HepG2 (cell line): ENCODE data around the gene CNEP1R1. TPM values are rescaled to one million over a fixed set of nuclear protein-coding genes. Genes with fewer than 3 reads are reported as not detected.

Experiments used
- ATAC-seq: fragments of 200-7000 bp; cut with Tn5 transposase; 3 replicates; pipeline ENCODE4 v1.9.1; 2020; ENCODE audit warnings: mild to moderate bottlenecking, moderate library complexity
- BruUV-seq: library from RNA; stranded (reverse); fragments of 400-500 nt; replicated peaks from 2 replicates; lab custom pipeline; 2021; lab: Mats Ljungman, UMichigan
- CTCF ChIA-PET: fragments of 300-600 bp; formaldehyde crosslinking; extraction: SDS; loops from one replicate; lab custom pipeline; 2021; ENCODE audit warnings: low total read pairs, inconsistent platforms, low intra/inter-chr PET ratio; lab: Yijun Ruan, JAX
- POLR2A ChIA-PET: fragments of 350-600 bp; sonication (Branson Sonifier 250); formaldehyde crosslinking; loops from one replicate; lab custom pipeline; 2020; ENCODE audit warnings: antibody characterized with exemption, inconsistent platforms; lab: Yijun Ruan, JAX
- DNase-seq: peaks from one replicate; pipeline ENCODE4 v3.0.0-alpha.2; 2015; ENCODE audit warnings: low spot score
- FAIRE-seq: peaks from 3 replicates; lab custom pipeline; 2011; peaks lifted over from hg19 to GRCh38; lab: Jason Lieb, UNC
- H2AFZ ChIP-seq: one replicate; pipeline ENCODE4 v1.6.1; 2011; ENCODE audit warnings: low read length, inconsistent platforms
- H3K27ac ChIP-seq: fragments of 300-600 bp; 3 replicates; pipeline ENCODE4 v1.8.0; 2011; ENCODE audit warnings: mixed run types, mild to moderate bottlenecking, mixed read lengths, low read length, inconsistent platforms; ENCODE audit not compliant: insufficient read depth; ENCODE audit errors: extremely low read length
- H3K27me3 ChIP-seq, 2 experiments: fragments of 200-600 bp in 1 of 2; 2 replicates in 1 of 2; 3 replicates in 1 of 2; pipeline versions ENCODE4 v1.6.0 to v1.8.0; 2011; ENCODE audit warnings: low read length in 2 of 2, mild to moderate bottlenecking in 2 of 2, moderate library complexity in 2 of 2, inconsistent platforms in 1 of 2; ENCODE audit not compliant: insufficient read depth in 2 of 2, control insufficient read depth in 1 of 2
- H3K36me3 ChIP-seq, 2 experiments: fragments of 200-600 bp in 1 of 2; replicated peaks in 1 of 2; 2 replicates in 1 of 2; 3 replicates in 1 of 2; pipeline versions ENCODE4 v1.5.1 to v1.8.0; 2011; ENCODE audit warnings: low read length in 2 of 2, inconsistent platforms in 1 of 2; ENCODE audit not compliant: insufficient read depth in 2 of 2, control insufficient read depth in 1 of 2
- H3K4me1 ChIP-seq: 2 replicates; pipeline ENCODE4 v1.5.1; 2012; ENCODE audit warnings: low read length, inconsistent platforms; ENCODE audit not compliant: insufficient read depth
- H3K4me2 ChIP-seq: 2 replicates; pipeline ENCODE4 v1.6.0; 2011; ENCODE audit warnings: low read depth, low read length, inconsistent platforms
- H3K4me3 ChIP-seq, 3 experiments: fragments of 200-600 bp in 1 of 3; sonication (generic), shearing (Covaris generic) in 1 of 3; replicated peaks in 1 of 3; 2 replicates each; pipeline ENCODE4 v1.5.1; 2011 to 2016; ENCODE audit warnings: low read length in 3 of 3, inconsistent platforms in 2 of 3, low read depth in 2 of 3, mild to moderate bottlenecking in 2 of 3, control low read depth in 1 of 3, mixed read lengths in 1 of 3; ENCODE audit not compliant: insufficient read depth in 1 of 3
- H3K79me2 ChIP-seq: one replicate; pipeline ENCODE4 v1.6.1; 2011; ENCODE audit warnings: low read length, inconsistent platforms; ENCODE audit not compliant: insufficient read depth
- H3K9ac ChIP-seq: 2 replicates; pipeline ENCODE4 v1.6.0; 2011; ENCODE audit warnings: mild to moderate bottlenecking, low read depth, low read length, inconsistent platforms; ENCODE audit not compliant: insufficient read depth
- H3K9me3 ChIP-seq: 2 replicates; pipeline ENCODE4 v1.5.1; 2012; ENCODE audit warnings: mild to moderate bottlenecking, low read length
- H4K20me1 ChIP-seq: 2 replicates; pipeline ENCODE4 v1.6.0; 2011; ENCODE audit warnings: inconsistent platforms, mild to moderate bottlenecking, low read length, moderate library complexity; ENCODE audit not compliant: insufficient read depth
- CERS6 ChIP-seq: sonication (generic); formaldehyde crosslinking; IDR thresholded peaks from 2 replicates; pipeline ENCODE4 v1.5.0; 2020; ENCODE audit warnings: missing genetic modification reagents
- CHD2 ChIP-seq: IDR thresholded peaks from 2 replicates; pipeline ENCODE4 v1.6.1; 2011; ENCODE audit warnings: low read depth, low read length, improper control_type of control experiment
- GRHL1 ChIP-seq: sonication (generic); formaldehyde crosslinking; conservative IDR thresholded peaks from 2 replicates; pipeline ENCODE4 v1.8.0; 2022; ENCODE audit warnings: missing genetic modification reagents
- GTF2F1 ChIP-seq: fragments of 150-350 bp; IDR thresholded peaks from 2 replicates; pipeline ENCODE4 v1.6.1; 2014; ENCODE audit warnings: low read length
- MAX ChIP-seq: IDR thresholded peaks from 2 replicates; pipeline ENCODE4 v1.6.1; 2012; ENCODE audit warnings: inconsistent platforms
- NFE2L2 ChIP-seq: fragments of 150-350 bp; IDR thresholded peaks from 2 replicates; pipeline ENCODE4 v1.6.1; 2014; ENCODE audit warnings: low read length
- NFKBIZ ChIP-seq: IDR thresholded peaks from 2 replicates; pipeline ENCODE4 v1.6.1; 2018; ENCODE audit warnings: missing genetic modification reagents, missing compliant biosample characterization
- PAF1 ChIP-seq: IDR thresholded peaks from 2 replicates; pipeline ENCODE4 v1.6.1; 2016; ENCODE audit warnings: missing genetic modification reagents, missing compliant biosample characterization
- PHB2 ChIP-seq: fragments of 450-650 bp; IDR thresholded peaks from 2 replicates; pipeline ENCODE4 v1.6.1; 2018; ENCODE audit not compliant: partially characterized antibody
- PLSCR1 ChIP-seq: sonication (generic); formaldehyde crosslinking; IDR thresholded peaks from 2 replicates; pipeline ENCODE4 v1.5.0; 2020; ENCODE audit warnings: missing genetic modification reagents, mild to moderate bottlenecking, borderline replicate concordance
- RBM22 ChIP-seq: fragments of 200-400 bp; formaldehyde crosslinking; optimal IDR thresholded peaks from 2 replicates; pipeline ENCODE3; 2017; ENCODE audit warnings: mild to moderate bottlenecking, low read length, moderate library complexity
- RFX1 ChIP-seq: fragments of 450-650 bp; IDR thresholded peaks from 2 replicates; pipeline ENCODE4 v1.6.1; 2017
- ZBTB25 ChIP-seq: IDR thresholded peaks from 2 replicates; pipeline ENCODE4 v1.6.1; 2018; ENCODE audit warnings: missing genetic modification reagents
- ZFP37 ChIP-seq: sonication (generic); formaldehyde crosslinking; IDR thresholded peaks from 2 replicates; pipeline ENCODE4 v1.4.0; 2020; ENCODE audit warnings: missing genetic modification reagents, borderline replicate concordance
- ZFY ChIP-seq: sonication (generic); formaldehyde crosslinking; IDR thresholded peaks from 2 replicates; pipeline ENCODE4 v1.4.0; 2020; ENCODE audit warnings: missing genetic modification reagents
- ZNF160 ChIP-seq: sonication (generic); formaldehyde crosslinking; IDR thresholded peaks from 2 replicates; pipeline ENCODE4 v1.8.0; 2022; ENCODE audit warnings: mild to moderate bottlenecking, inconsistent platforms, missing genetic modification reagents
- ZNF280B ChIP-seq: sonication (generic); formaldehyde crosslinking; IDR thresholded peaks from 2 replicates; pipeline ENCODE4 v1.5.0; 2020; ENCODE audit warnings: missing genetic modification reagents, mild to moderate bottlenecking, borderline replicate concordance
- ZNF431 ChIP-seq: sonication (generic); formaldehyde crosslinking; IDR thresholded peaks from 2 replicates; pipeline ENCODE4 v1.9.0; 2022; ENCODE audit warnings: missing genetic modification reagents, low read depth, mild to moderate bottlenecking, borderline replicate concordance
- ZNF562 ChIP-seq: sonication (generic); formaldehyde crosslinking; IDR thresholded peaks from 2 replicates; pipeline ENCODE4 v1.8.0; 2022; ENCODE audit warnings: missing genetic modification reagents, borderline replicate concordance
- ZNF570 ChIP-seq: sonication (generic); formaldehyde crosslinking; IDR thresholded peaks from 2 replicates; pipeline ENCODE4 v1.4.0; 2020; ENCODE audit warnings: mild to moderate bottlenecking, missing genetic modification reagents, borderline replicate concordance
- WGBS: methylation state at CpG from one replicate; pipeline ENCODE4 v1.1.6; 2017; ENCODE audit warnings: low lambda C conversion rate; 5-methylcytosine and 5-hydroxymethylcytosine counted together
- in situ Hi-C: cut with HindIII; loops from 2 replicates; pipeline ENCODE4 v1.10.0; 2017; ENCODE audit warnings: low pct_unique_long_range_greater_than_20kb; ENCODE audit not compliant: extremely low pct_ligation_motif_present
- intact Hi-C: fragments of 100-400 bp; cut with micrococcal nuclease; formaldehyde crosslinking; loops from one replicate; pipeline ENCODE4 v1.10.0; 2022; ENCODE audit not compliant: unreplicated experiment
- polyA plus RNA-seq, 8 experiments: library from polyadenylated mRNA; depleted of rRNA in 3 of 8; stranded (reverse) in 7 of 8; unstranded in 1 of 8; fragments of >200 nt; fragmentation: Illumina TruSeq in 4 of 8; extraction: Trizol in 4 of 8; gene quantifications; 2 replicates each; pipeline versions ENCODE4 v1.2.1 to v1.2.3, GENCODE V29; 2011 to 2016; ENCODE audit warnings: low read depth in 4 of 8, missing spikeins in 1 of 8, mixed read lengths in 1 of 8; ENCODE audit not compliant: insufficient read depth in 1 of 8
- total RNA-seq, 5 experiments: library from RNA; depleted of rRNA; stranded (reverse); fragments of >200 nt; fragmentation: Illumina TruSeq; extraction: Trizol; gene quantifications; 2 replicates each; pipeline ENCODE4 v1.2.3, GENCODE V29; 2016; ENCODE audit warnings: low read depth in 1 of 5

Gene CNEP1R1
- total and polyA plus RNA-seq, 2 of the 13 experiments (the other 11 are each of a cell fraction or from before 2014, with no cell fraction given), result 23.6 to 26.8 TPM

- TF ChIP-seq GRHL1 (CRISPR knock-in tag) (no peak), ZNF280B (CRISPR knock-in tag) (no peak), PHB2 (no peak), NFE2L2 (no peak), NFKBIZ (no peak)
Observed at GRCh38 chr16:50004239-50004638, 20.8 kb upstream of the CNEP1R1 start (continued).

- no peak for FAIRE-seq
- BruUV-seq, result no TSS peak
- TF ChIP-seq CERS6 (CRISPR knock-in tag) (no peak), RFX1 (no peak), PLSCR1 (no peak), ZBTB25 (no peak), ZFP37 (CRISPR knock-in tag) (no peak), CHD2 (no peak), ZNF160 (no peak), GTF2F1 (no peak), PAF1 (CRISPR knock-in tag) (no peak), ZFY (CRISPR knock-in tag) (no peak), RBM22 (no peak), ZNF431 (no peak), ZNF570 (no peak), MAX (no peak), ZNF562 (no peak)
Observed at GRCh38 chr16:50006964-50007363, 18.1 kb upstream of the CNEP1R1 start.

More at GRCh38 chr16:50006964-50007363, 18.1 kb upstream of the CNEP1R1 start:
- 22% methylated on average over 2 of the region's 2 CpGs for WGBS
- ATAC-seq (no peak), DNase-seq (no peak)
- Histone ChIP-seq H3K4me2 (no peak overlapping the region), H3K79me2 (no peaks in the 10 kb centered on the region), H2AFZ (no peak overlapping the region), H4K20me1 (no peaks in the 10 kb centered on the region), H3K27ac (no peak overlapping the region), H3K27me3 (no peaks in the 10 kb centered on the region), H3K4me1 (peaks cover 29% of the 10 kb centered on the region), H3K9me3 (no peaks in the 10 kb centered on the region), H3K36me3 (no peaks in the 10 kb centered on the region), H3K9ac (no peak overlapping the region), H3K4me3 (no peak overlapping the region)
- intact Hi-C loops (no loop called here), in situ Hi-C loops (no loop called here)
- CTCF ChIA-PET, result no interaction called here
- POLR2A ChIA-PET, result no interaction called here
